GM21515 (cell line): Measurements from ENCODE around the gene DNAH6.

Source experiments
- ATAC-seq: cut with Tn5 transposase; IDR thresholded peaks from one replicate; pipeline ENCODE4 v1.9.1; 2021; ENCODE audit not compliant: unreplicated experiment

DNAH6 gene

DNA sequence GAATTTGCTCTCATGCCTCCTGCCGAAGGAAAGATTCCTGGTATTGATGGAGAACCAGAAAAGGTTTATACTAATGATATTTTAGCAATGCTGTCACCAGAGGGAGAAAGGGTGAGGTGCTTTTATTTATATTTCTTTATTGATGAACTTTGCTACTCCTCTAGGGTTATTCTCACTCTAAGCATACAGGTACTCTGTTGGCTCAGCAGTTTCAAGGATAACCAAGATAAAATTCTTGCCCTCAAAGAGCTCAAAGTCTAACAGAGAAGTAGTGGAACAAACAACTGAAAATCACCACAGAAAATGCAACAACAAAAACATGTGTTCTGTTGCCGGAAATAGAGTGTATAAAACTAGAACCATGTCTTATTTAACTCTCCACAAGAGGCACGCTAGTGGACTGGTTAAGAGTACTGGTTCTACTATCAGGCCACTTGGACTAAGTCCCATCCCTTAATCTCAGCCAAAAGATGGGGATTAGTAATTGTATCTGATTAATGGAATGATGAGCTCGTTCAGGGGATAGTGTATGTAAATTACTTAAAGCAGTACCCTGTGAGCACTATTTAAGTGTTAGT lies 103.6 kb downstream of the DNAH6 start:
- no peak for ATAC-seq

- no peak for ATAC-seq
These were observed 112.2 kb downstream of the DNAH6 start for GRCh38 chr2:84628486-84628885.

DNA sequence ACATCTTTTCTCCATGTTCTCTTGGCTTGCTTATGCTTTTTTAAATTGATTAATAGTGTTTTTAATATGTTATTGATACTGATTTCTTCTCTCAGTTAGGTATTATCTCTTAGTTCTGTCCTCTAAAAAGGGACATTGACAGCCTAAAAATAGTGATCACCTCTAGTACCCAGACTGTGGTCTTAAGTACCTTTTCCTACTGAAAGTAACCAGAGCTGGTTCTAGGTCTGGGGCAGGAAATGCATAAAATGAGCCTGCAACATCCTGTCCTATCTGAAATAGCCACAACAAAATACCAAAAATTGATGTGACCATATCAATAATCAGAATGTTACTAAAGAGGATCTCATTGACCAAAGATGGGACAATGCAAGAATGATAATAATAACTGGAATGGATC lies 113.3 kb downstream of the DNAH6 start:
- ATAC-seq, result no peak

- peak; percentile 61 for ATAC-seq
These were observed 114.7 kb downstream of the DNAH6 start for GRCh38 chr2:84631047-84631446.

- ATAC-seq, result no peak
These were observed 115.7 kb downstream of the DNAH6 start for GRCh38 chr2:84631985-84632384.

DNA sequence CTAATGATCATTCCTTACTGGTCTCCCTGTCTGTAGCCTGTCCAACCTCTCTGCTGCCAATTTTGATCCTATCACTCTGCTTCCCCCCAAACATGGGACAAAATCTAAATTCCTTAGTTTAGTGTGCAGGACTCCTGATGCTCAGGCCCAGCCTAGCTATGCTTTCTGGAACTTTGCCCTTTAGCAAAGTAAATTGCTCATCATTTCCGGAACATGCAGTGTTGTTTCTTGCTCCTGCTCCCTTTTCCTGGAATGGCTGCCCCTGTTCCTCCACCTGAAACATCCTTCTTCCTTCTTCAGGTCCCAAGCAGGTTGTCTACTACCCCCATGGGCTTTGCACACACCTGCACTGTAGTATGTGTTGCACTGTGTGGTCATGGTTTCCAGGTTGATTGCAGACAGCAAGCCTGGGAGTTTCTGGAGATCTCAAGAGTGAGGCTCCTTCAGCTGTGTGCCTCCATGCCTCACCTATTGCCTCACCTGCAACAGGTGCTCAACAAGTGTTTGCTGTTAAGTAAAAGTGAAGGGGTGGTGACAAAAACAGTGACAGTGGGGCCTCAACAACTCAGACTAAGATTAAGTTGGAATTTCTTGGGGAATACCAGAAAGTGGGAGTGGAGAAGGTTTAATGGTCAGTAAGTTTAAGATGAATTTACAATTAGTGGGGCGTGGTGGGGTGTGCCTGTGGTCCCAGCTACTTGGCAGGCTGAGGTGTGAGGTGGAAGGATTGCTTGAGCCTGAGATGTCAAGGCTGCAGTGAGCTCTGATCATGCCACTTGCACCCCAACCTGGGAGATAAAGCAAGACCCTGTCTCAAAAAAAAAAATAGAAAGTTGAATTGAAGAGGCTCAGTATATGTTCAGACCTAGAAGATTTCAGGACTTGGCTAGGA lies 120.0 kb downstream of the DNAH6 start:
- no peak for ATAC-seq

- no peak for ATAC-seq
These were observed 123.5 kb downstream of the DNAH6 start for GRCh38 chr2:84639751-84640150.

DNA sequence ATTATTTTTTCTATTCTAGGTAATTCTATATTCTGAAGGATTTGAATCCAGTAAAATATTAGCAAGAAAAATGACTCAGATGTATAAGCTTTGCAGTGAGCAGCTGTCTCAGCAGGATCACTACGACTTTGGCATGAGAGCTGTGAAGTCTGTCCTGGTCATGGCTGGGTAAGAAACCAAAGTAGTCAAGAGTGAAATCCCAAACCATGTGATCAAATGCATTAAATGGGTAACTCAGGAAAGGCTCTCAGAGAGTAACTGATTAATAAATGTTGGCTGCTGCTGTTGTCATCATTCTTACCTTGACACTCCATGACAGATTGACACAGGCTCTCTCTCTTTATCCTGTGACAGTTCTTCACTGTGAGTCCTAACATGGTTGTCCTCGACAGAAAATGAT lies 124.1 kb downstream of the DNAH6 start:
- no peak for ATAC-seq

DNA sequence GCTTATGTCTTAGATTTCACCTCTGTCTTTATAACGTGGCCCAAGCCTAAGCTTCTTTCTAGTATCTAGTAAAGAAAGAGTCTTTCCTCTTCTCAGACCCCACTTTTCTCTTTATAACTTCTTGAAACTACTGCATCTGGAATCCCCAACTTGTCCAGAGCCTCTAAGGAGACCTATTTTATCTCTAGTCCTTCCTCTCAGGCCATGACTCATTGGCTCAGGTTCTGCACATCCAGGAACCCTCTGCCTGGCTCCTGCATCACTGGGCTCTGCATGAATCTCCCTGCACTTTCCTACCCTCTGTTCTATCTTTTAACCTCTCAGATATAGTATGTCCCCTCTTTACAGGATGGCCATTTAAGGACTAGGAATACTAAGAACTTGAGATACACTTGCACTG lies 124.7 kb downstream of the DNAH6 start:
- no peak for ATAC-seq

- ATAC-seq, result no peak
These were observed 127.7 kb downstream of the DNAH6 start for GRCh38 chr2:84643991-84644390.

DNA sequence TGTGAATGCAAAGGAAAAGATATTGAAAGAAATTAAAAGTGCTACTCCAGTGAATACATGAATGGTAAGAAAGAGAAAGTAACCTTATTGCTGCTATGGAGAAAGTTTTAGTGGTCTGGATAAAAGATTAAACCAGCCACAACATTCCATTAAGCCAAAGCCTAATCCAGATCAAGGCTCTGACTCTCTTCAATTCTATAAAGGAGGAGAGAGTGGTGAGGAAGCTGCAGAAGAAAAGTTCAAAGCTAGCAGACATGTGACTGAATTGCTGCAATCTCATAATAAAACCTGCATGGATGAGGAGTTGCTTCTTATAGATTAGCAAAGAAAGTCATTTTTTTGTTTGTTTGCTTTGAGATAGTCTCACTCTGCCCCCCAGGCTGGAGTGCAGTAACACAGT lies 130.2 kb downstream of the DNAH6 start:
- no peak for ATAC-seq

DNA sequence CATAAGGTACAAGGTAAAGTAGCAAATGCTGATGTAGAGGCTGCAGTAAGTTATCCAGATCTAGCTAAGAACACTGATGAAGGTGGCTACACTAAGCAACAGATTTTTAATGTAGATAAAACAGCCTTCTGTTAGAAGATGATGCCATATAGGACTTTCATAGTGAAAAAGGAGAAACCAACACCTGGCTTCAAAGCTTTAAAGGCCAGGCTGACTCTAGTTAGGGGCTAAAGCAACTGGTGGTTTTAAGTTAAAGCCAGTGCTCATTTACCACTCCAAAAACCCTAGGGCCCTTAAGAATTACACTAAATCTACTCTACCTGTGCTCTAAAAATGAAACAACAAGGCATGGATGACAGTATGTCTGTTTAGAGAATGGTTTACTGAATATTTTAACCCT lies 131.0 kb downstream of the DNAH6 start:
- ATAC-seq, result no peak

GRCh38 chr2:84649058-84649457 lies 132.8 kb downstream of the DNAH6 start:
- no peak for ATAC-seq

DNA sequence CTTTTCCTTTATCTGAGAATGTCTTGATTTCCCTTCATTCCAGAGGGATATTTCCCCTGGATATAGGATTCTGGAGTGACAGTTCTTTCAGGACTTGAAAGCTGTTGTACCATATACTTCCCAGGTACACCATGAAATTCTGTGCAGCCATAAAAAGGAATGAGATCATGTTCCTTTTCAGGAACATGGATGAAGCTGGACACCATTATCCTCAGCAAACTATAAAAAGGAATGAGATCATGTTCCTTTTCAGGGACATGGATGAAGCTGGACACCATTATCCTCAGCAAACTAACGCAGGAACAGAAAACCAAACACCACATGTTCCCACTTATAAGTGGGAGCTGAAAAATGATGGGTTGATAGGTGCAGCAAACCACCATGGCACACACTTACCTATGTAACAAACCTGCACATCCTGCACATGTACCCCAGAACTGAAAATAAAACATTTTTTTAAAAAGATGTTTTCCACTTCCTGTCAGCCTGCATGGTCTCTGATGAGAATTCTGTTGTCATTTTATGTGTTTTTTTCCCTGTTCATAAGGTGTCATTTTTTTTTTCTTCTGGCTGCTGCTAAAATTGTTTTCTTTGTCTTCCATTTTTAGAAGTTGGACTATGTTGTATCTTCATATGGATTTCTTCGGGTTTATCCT lies 133.3 kb downstream of the DNAH6 start:
- no peak for ATAC-seq

GRCh38 chr2:84652431-84652830 lies 136.1 kb downstream of the DNAH6 start:
- no peak for ATAC-seq

GRCh38 chr2:84653302-84653701 lies 137.0 kb downstream of the DNAH6 start:
- no peak for ATAC-seq

- ATAC-seq, result no peak
These were observed 138.1 kb downstream of the DNAH6 start for GRCh38 chr2:84654414-84654813.

GRCh38 chr2:84669122-84669521 lies 152.8 kb downstream of the DNAH6 start:
- no peak for ATAC-seq

- no peak for ATAC-seq
These were observed 157.8 kb downstream of the DNAH6 start for GRCh38 chr2:84674099-84674498.

GRCh38 chr2:84674586-84674985 lies 158.3 kb downstream of the DNAH6 start:
- ATAC-seq, result no peak

DNA sequence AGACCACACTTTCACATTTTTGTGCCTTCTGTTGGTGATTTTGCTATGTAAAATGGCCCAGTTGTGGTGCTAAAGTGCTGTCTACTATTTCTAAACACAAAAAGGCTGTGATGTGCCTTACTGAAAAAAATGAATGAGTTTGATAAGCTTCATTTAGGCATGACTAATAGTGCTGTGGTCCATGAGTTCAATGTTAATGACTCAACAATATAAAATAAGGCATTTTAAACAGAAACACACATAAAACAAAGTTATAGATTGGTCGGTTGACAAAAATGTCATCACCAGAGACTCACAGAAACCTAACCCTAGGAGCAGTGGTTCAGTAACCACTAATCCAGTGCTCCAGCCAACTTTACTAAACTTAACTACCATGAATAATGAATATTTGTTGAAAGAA lies 160.0 kb downstream of the DNAH6 start:
- no peak for ATAC-seq

- no peak for ATAC-seq
These were observed 161.9 kb downstream of the DNAH6 start for GRCh38 chr2:84678214-84678613.
